Fibroblast of villous mesenchyme (primary cell): ENCODE measurements around the gene MT1G. TPM values are rescaled to one million over a fixed set of nuclear protein-coding genes. Genes with fewer than 3 reads are reported as not detected.

Experiments
- DNase-seq: peaks from one replicate; pipeline ENCODE4 v3.0.0-alpha.2; 2010; ENCODE audit warnings: low read depth
- H3K4me3 ChIP-seq: 2 replicates; pipeline ENCODE4 v1.5.1; 2011; ENCODE audit warnings: low read depth, mild to moderate bottlenecking, low read length
- CTCF ChIP-seq: IDR thresholded peaks from 2 replicates; pipeline ENCODE4 v1.5.1; 2012; ENCODE audit warnings: low read depth, mild to moderate bottlenecking, low read length; ENCODE audit not compliant: insufficient read depth
- total RNA-seq: library from RNA; depleted of rRNA; stranded (reverse); fragments of >200 nt; gene quantifications from 2 replicates; pipeline ENCODE4 v1.2.3, GENCODE V29; 2012

MT1G gene
- total RNA-seq, 1 donor: not detected

GRCh38 chr16:56649271-56649670, 18.6 kb downstream of the MT1G start:
- H3K4me3 ChIP-seq: no peak overlapping the region
- DNase-seq: no peak
- no peak for TF ChIP-seq CTCF

- TF ChIP-seq CTCF: no peak
- DNase-seq: no peak
- no peak overlapping the region for H3K4me3 ChIP-seq
Observed at GRCh38 chr16:56647641-56648431, 20.0 kb downstream of the MT1G start.

- no peak for DNase-seq
- H3K4me3 ChIP-seq: no peak overlapping the region
- TF ChIP-seq CTCF: no peak
Observed at GRCh38 chr16:56645838-56646237, 22.0 kb downstream of the MT1G start.

- H3K4me3 ChIP-seq: no peak overlapping the region
- no peak for TF ChIP-seq CTCF
- DNase-seq: no peak
Observed at GRCh38 chr16:56645311-56645710, 22.6 kb downstream of the MT1G start.

- H3K4me3 ChIP-seq: peak overlapping the region; percentile 32
- DNase-seq: no peak
- TF ChIP-seq CTCF: no peak
Observed at GRCh38 chr16:56643833-56644232, 24.0 kb downstream of the MT1G start.

DNA sequence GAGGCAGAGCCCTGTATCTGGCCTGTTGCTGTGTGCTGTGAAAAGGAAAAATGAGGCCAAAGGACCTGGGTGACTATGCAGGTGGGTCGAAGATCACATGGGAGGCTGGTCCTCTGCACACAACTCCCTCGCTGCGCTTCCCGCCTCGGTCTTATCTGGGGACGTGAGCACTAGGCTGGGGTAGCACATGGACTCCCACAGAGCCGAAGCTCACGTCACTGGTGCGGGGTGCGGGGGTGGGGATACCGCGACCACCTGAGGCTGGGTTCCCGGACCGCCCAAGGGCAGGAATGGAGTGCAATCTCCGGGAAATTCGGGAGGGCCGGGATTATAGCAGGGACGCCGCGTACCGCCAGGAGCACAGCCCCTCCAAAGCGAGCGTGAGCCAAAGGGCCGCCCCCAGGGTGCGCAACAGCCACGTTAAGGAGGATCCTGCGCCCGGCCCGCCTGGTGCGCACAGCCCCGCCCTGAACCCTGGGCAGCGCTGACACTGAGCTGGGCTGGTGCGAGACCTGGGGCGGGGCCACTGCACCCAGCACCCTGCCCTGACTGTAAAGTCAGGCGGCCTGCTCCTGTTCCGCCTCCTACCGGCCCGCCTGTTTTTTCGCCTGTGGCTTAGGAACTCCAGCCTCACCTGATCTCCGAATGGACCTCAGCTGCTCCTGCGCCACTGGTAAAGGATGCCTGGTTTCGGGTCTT, 24.6 kb downstream of the MT1G start:
- DNase-seq: peak; percentile 70
- peak; percentile 55 for TF ChIP-seq CTCF
- H3K4me3 ChIP-seq: peak overlapping the region; percentile 32
